H1 (cell line): ENCODE measurements around the gene EVI2A. TPM values are rescaled to one million over a fixed set of nuclear protein-coding genes. Genes with fewer than 3 reads are reported as not detected.

Source experiments
- CTCF ChIA-PET: fragments of 300-600 bp; sonication (Branson Sonifier 250); formaldehyde crosslinking; loops from one replicate; lab custom pipeline; 2021; ENCODE audit not compliant: partially characterized antibody; lab: Charles Lee
- POLR2A ChIA-PET: fragments of 300-600 bp; sonication (Branson Sonifier 250); formaldehyde crosslinking; loops from one replicate; lab custom pipeline; 2021; ENCODE audit warnings: inconsistent platforms; ENCODE audit not compliant: partially characterized antibody; lab: Charles Lee
- DNase-seq, 2 experiments: peaks; one replicate each; pipeline versions ENCODE4 v3.0.0 to v3.0.0-alpha.2; 2010 to 2022; ENCODE audit warnings: low spot score in 2 of 2, low read depth in 1 of 2, mixed read lengths in 1 of 2
- FAIRE-seq: peaks from 2 replicates; lab custom pipeline; 2011; peaks lifted over from hg19 to GRCh38; lab: Jason Lieb, UNC
- H2AFZ ChIP-seq: 2 replicates; pipeline ENCODE4 v1.8.1; 2012; ENCODE audit warnings: low read length, inconsistent platforms
- H2AK5ac ChIP-seq: 2 replicates; pipeline ENCODE4 v1.6.1; 2013; ENCODE audit warnings: low read depth, low read length
- H2BK120ac ChIP-seq: replicated peaks from 2 replicates; pipeline ENCODE3; 2013; ENCODE audit warnings: low read depth, low read length, inconsistent platforms
- H2BK12ac ChIP-seq: 2 replicates; pipeline ENCODE4 v1.6.1; 2013; ENCODE audit warnings: low read depth, low read length
- H2BK15ac ChIP-seq: 2 replicates; pipeline ENCODE4 v1.6.1; 2013; ENCODE audit warnings: low read length
- H2BK20ac ChIP-seq: 2 replicates; pipeline ENCODE4 v1.6.1; 2013; ENCODE audit warnings: low read length
- H2BK5ac ChIP-seq: 2 replicates; pipeline ENCODE4 v1.6.1; 2013; ENCODE audit warnings: low read depth, low read length
- H3K14ac ChIP-seq: 2 replicates; pipeline ENCODE4 v1.6.1; 2013; ENCODE audit warnings: inconsistent platforms; ENCODE audit not compliant: insufficient read length
- H3K18ac ChIP-seq: 2 replicates; pipeline ENCODE4 v1.6.1; 2013; ENCODE audit warnings: low read length; ENCODE audit errors: extremely low read depth
- H3K23ac ChIP-seq: 2 replicates; pipeline ENCODE4 v1.6.1; 2013; ENCODE audit warnings: inconsistent platforms; ENCODE audit not compliant: insufficient read length
- H3K23me2 ChIP-seq: 2 replicates; pipeline ENCODE4 v1.6.1; 2013; ENCODE audit warnings: low read depth, low read length
- H3K27ac ChIP-seq: 2 replicates; pipeline ENCODE4 v1.6.1; 2011; ENCODE audit warnings: low read depth, low read length, inconsistent platforms
- H3K27me3 ChIP-seq, 4 experiments: replicated peaks in 1 of 4; 1 replicate in 1 of 4; 2 replicates in 3 of 4; pipeline versions ENCODE4 v1.6.1 to v1.8.1; 2011 to 2013; ENCODE audit warnings: low read length in 3 of 4, mild to moderate bottlenecking in 3 of 4, inconsistent platforms in 2 of 4, mixed read lengths in 2 of 4, moderate library complexity in 1 of 4; ENCODE audit not compliant: control insufficient read depth in 3 of 4, insufficient read depth in 3 of 4; ENCODE audit errors: extremely low read depth in 1 of 4
- H3K36me3 ChIP-seq, 4 experiments: 2 replicates each; pipeline versions ENCODE4 v1.6.1 to v1.8.1; 2011 to 2013; ENCODE audit warnings: mild to moderate bottlenecking in 4 of 4, low read length in 3 of 4, moderate library complexity in 2 of 4, control low read depth in 1 of 4, inconsistent platforms in 1 of 4; ENCODE audit not compliant: insufficient read depth in 4 of 4, control insufficient read depth in 2 of 4
- H3K4ac ChIP-seq: replicated peaks from 2 replicates; pipeline ENCODE3; 2013; ENCODE audit warnings: low read length, low read depth, mixed read lengths, inconsistent platforms; ENCODE audit not compliant: insufficient read length
- H3K4me1 ChIP-seq, 4 experiments: replicated peaks in 1 of 4; 1 replicate in 1 of 4; 2 replicates in 3 of 4; pipeline versions ENCODE4 v1.6.1 to v1.8.1; 2011 to 2013; ENCODE audit warnings: low read length in 3 of 4, inconsistent platforms in 2 of 4, mixed read lengths in 1 of 4; ENCODE audit not compliant: insufficient read depth in 4 of 4, control insufficient read depth in 3 of 4
- H3K4me2 ChIP-seq, 2 experiments: 2 replicates each; pipeline versions ENCODE4 v1.6.1 to v1.8.1; 2011 to 2013; ENCODE audit warnings: low read depth in 2 of 2, low read length in 2 of 2, control low read depth in 1 of 2, inconsistent platforms in 1 of 2, mild to moderate bottlenecking in 1 of 2; ENCODE audit not compliant: insufficient read depth in 1 of 2
- H3K4me3 ChIP-seq, 4 experiments: fragments of 200-600, 300-600 bp in 1 of 4; sonication (generic), shearing (Covaris generic), sonication (Bioruptor Twin) in 1 of 4; 2 replicates each; pipeline versions ENCODE4 v1.5.1 to v1.8.1; 2011 to 2016; ENCODE audit warnings: low read length in 4 of 4, low read depth in 3 of 4, control low read depth in 2 of 4, inconsistent platforms in 2 of 4, mild to moderate bottlenecking in 2 of 4, mixed read lengths in 1 of 4, moderate library complexity in 1 of 4; ENCODE audit not compliant: insufficient read depth in 2 of 4; ENCODE audit errors: extremely low read depth in 1 of 4
- H3K56ac ChIP-seq: replicated peaks from 2 replicates; pipeline ENCODE3; 2013; ENCODE audit warnings: low read depth, mild to moderate bottlenecking, mixed read lengths, low read length, inconsistent platforms; ENCODE audit not compliant: insufficient read length
- H3K79me1 ChIP-seq: 2 replicates; pipeline ENCODE4 v1.6.1; 2013; ENCODE audit warnings: low read depth, low read length, control low read depth
- H3K79me2 ChIP-seq, 2 experiments: 2 replicates each; pipeline versions ENCODE4 v1.6.1 to v1.8.1; 2012 to 2013; ENCODE audit warnings: low read length in 2 of 2, mild to moderate bottlenecking in 2 of 2, inconsistent platforms in 1 of 2; ENCODE audit not compliant: insufficient read depth in 2 of 2, control insufficient read depth in 1 of 2
- H3K9ac ChIP-seq, 4 experiments: replicated peaks in 1 of 4; 1 replicate in 1 of 4; 2 replicates in 3 of 4; pipeline versions ENCODE4 v1.6.1 to v1.8.1; 2011 to 2013; ENCODE audit warnings: low read depth in 3 of 4, low read length in 3 of 4, control low read depth in 2 of 4, mild to moderate bottlenecking in 2 of 4, moderate library complexity in 2 of 4, inconsistent platforms in 1 of 4; ENCODE audit errors: extremely low read depth in 1 of 4
- H3K9me3 ChIP-seq, 2 experiments: 2 replicates each; pipeline versions ENCODE4 v1.6.1 to v1.8.1; 2012 to 2013; ENCODE audit warnings: mild to moderate bottlenecking in 2 of 2, moderate library complexity in 2 of 2, control low read depth in 1 of 2, inconsistent platforms in 1 of 2, low read depth in 1 of 2, low read length in 1 of 2, mixed read lengths in 1 of 2; ENCODE audit not compliant: insufficient read depth in 2 of 2
- H4K20me1 ChIP-seq, 2 experiments: replicated peaks in 1 of 2; 2 replicates each; pipeline versions ENCODE3 to v1.8.1; 2011 to 2013; ENCODE audit warnings: inconsistent platforms in 2 of 2, low read length in 2 of 2, mild to moderate bottlenecking in 1 of 2; ENCODE audit not compliant: insufficient read depth in 2 of 2, control insufficient read depth in 1 of 2
- H4K5ac ChIP-seq: 2 replicates; pipeline ENCODE4 v1.6.1; 2013; ENCODE audit warnings: low read length, low read depth, mixed read lengths, inconsistent platforms; ENCODE audit not compliant: insufficient read length
- H4K8ac ChIP-seq: 2 replicates; pipeline ENCODE4 v1.8.0; 2013; ENCODE audit warnings: mild to moderate bottlenecking, moderate library complexity, low read length, inconsistent platforms; ENCODE audit not compliant: insufficient read depth; ENCODE audit errors: extremely low read depth
- H4K91ac ChIP-seq: replicated peaks from 2 replicates; pipeline ENCODE3; 2013; ENCODE audit warnings: low read length, mixed read lengths, inconsistent platforms; ENCODE audit not compliant: insufficient read length
- ATF3 ChIP-seq: IDR thresholded peaks from 2 replicates; pipeline ENCODE4 v1.6.1; 2011; ENCODE audit warnings: low read depth, mild to moderate bottlenecking, low read length; ENCODE audit not compliant: insufficient read depth
- BRCA1 ChIP-seq: IDR thresholded peaks from 2 replicates; pipeline ENCODE4 v1.6.1; 2012; ENCODE audit warnings: low read depth, low read length, improper control_type of control experiment
- MAX ChIP-seq: IDR thresholded peaks from 2 replicates; pipeline ENCODE4 v1.6.1; 2012; ENCODE audit warnings: inconsistent platforms
- SP2 ChIP-seq: IDR thresholded peaks from 2 replicates; pipeline ENCODE4 v1.6.1; 2012; ENCODE audit warnings: mild to moderate bottlenecking, low read length, inconsistent platforms
- TEAD4 ChIP-seq: IDR thresholded peaks from 2 replicates; pipeline ENCODE4 v1.6.1; 2012; ENCODE audit warnings: low read depth, low read length, inconsistent platforms, mixed read lengths
- WGBS, 2 experiments: shearing (Covaris generic) in 1 of 2; methylation state at CpG; one replicate each; pipeline versions ENCODE4 v1.1.6 to v1.1.7; 2013 to 2015; ENCODE audit warnings: low lambda C conversion rate in 2 of 2, mixed read lengths in 2 of 2, inconsistent platforms in 1 of 2, low coverage in 1 of 2, missing lambda C conversion rate in 1 of 2; ENCODE audit not compliant: insufficient replicate concordance in 2 of 2, insufficient coverage in 1 of 2, insufficient read length in 1 of 2; ENCODE audit errors: extremely low coverage in 1 of 2, missing lambda C conversion rate in 1 of 2; 5-methylcytosine and 5-hydroxymethylcytosine counted together
- polyA plus RNA-seq, 7 experiments: library from polyadenylated mRNA; depleted of rRNA in 3 of 7; stranded (reverse) in 5 of 7; unstranded in 2 of 7; fragments of >200 nt in 5 of 7; fragments of 200-250 nt in 2 of 7; gene quantifications; 1 replicate in 5 of 7; 2 replicates in 1 of 7; 4 replicates in 1 of 7; pipeline versions ENCODE4 v1.2.1 to v1.2.3, GENCODE V29; 2011 to 2013; ENCODE audit warnings: missing spikeins in 2 of 7, mixed read lengths in 2 of 7
- total RNA-seq: library from RNA; stranded (reverse); fragmentation: NEBNext Ultra II Directional; extraction: Animal tissue kit (Norgen Biotek cat#: 25700); gene quantifications from 2 replicates; pipeline ENCODE4 v1.2.1, GENCODE V29; 2021

The EVI2A gene
- total and polyA plus RNA-seq, 2 of the 8 experiments (the other 6 are each of a cell fraction or from before 2014, with no cell fraction given) = not detected

- Histone ChIP-seq H2BK15ac (no peak overlapping the region), H3K23ac (no peak overlapping the region), H3K27ac (no peak overlapping the region), H2AFZ (no peak overlapping the region), H3K4ac (no peak overlapping the region), H3K14ac (no peak overlapping the region), H3K79me2 (no peaks in the 10 kb centered on the region), H3K36me3 (no peaks in the 10 kb centered on the region), H3K4me1 (no peaks in the 10 kb centered on the region), H4K5ac (no peak overlapping the region), H4K8ac (no peak overlapping the region), H2BK5ac (no peak overlapping the region), H2AK5ac (no peak overlapping the region), H3K56ac (no peak overlapping the region), H3K4me3 (no peak overlapping the region), H3K18ac (no peak overlapping the region), H3K23me2 (no peaks in the 10 kb centered on the region), H3K79me1 (no peaks in the 10 kb centered on the region), H4K91ac (no peak overlapping the region), H2BK12ac (no peak overlapping the region), H2BK120ac (no peak overlapping the region), H4K20me1 (no peaks in the 10 kb centered on the region), H3K4me2 (no peak overlapping the region), H2BK20ac (no peak overlapping the region), H3K27me3 (no peaks in the 10 kb centered on the region), H3K9ac (no peak overlapping the region), H3K9me3 (no peaks in the 10 kb centered on the region)
- ChIA-PET POLR2A (no interaction called here), CTCF (interaction anchor here (0.7 kb wide), 1 partner anchor 271 kb away, joined by 4 read pairs; no protein-coding TSS in a partner anchor)
- no peak for DNase-seq
- no peak for FAIRE-seq
- 47% methylated on average over 2 of the region's 2 CpGs; no CpG with 5 or more reads in 1 of the 2 experiments for WGBS, 2 experiments
- no peak for TF ChIP-seq ATF3
- no peak for TF ChIP-seq SP2
- TF ChIP-seq BRCA1 = no peak
- TF ChIP-seq TEAD4 = no peak
- TF ChIP-seq MAX = no peak
These were observed 11.2 kb downstream of the EVI2A start for GRCh38 chr17:31310260-31310659.
